Omental fat pad (tissue), 4 donors: Measurements from ENCODE around the gene IRX2. TPM values are rescaled to one million over a fixed set of nuclear protein-coding genes. Genes with fewer than 3 reads are reported as not detected.

Experiments
- ATAC-seq: fragments of 150-250 bp; one replicate; pipeline ENCODE4 v1.9.1; 2016; ENCODE audit warnings: mild to moderate bottlenecking, moderate library complexity; ENCODE audit not compliant: low FRiP score
- DNase-seq: peaks from one replicate; pipeline ENCODE4 v3.0.0-alpha.2; 2019; ENCODE audit warnings: low spot score
- CTCF ChIP-seq, 3 donors: fragments of 450-650 bp; IDR thresholded peaks; one replicate each; pipeline ENCODE4 v1.5.1; 2016 to 2017; ENCODE audit warnings: antibody characterized with exemption in 3 of 3, mild to moderate bottlenecking in 3 of 3, moderate library complexity in 2 of 3
- total RNA-seq, 4 donors: library from RNA; depleted of rRNA; stranded (reverse); fragments of >200 nt; gene quantifications; one replicate each; pipeline ENCODE4 v1.1.0, GENCODE V29; 2016

The IRX2 gene
- total RNA-seq, 4 donors from 2014 or later: 0.19 to 0.84 (median 0.63) TPM; not detected in 1

GRCh38 chr5:2740051-2740875 lies 11.2 kb downstream of the IRX2 start:
- DNase-seq (no peak), ATAC-seq (no peak)
- TF ChIP-seq CTCF (IDR thresholded peaks at IDR 0.05): no peak

GRCh38 chr5:2739360-2740050 lies 12.0 kb downstream of the IRX2 start:
- no peak for TF ChIP-seq CTCF (IDR thresholded peaks at IDR 0.05)
- no peak for DNase-seq
- no peak for ATAC-seq

- no peak for ATAC-seq
These were observed 12.6 kb downstream of the IRX2 start for GRCh38 chr5:2738700-2739359.

GRCh38 chr5:2738156-2738699 lies 13.2 kb downstream of the IRX2 start:
- TF ChIP-seq CTCF (IDR thresholded peaks at IDR 0.05): no peak
- ATAC-seq (no peak), DNase-seq (no peak)

More at GRCh38 chr5:2738700-2739359, 12.6 kb downstream of the IRX2 start:
- no peak for TF ChIP-seq CTCF (IDR thresholded peaks at IDR 0.05)
- DNase-seq: no peak

GRCh38 chr5:2737273-2738155 lies 14.0 kb downstream of the IRX2 start:
- DNase-seq: no peak
- TF ChIP-seq CTCF (IDR thresholded peaks at IDR 0.05): no peak
- ATAC-seq: no peak

- no peak for TF ChIP-seq CTCF (IDR thresholded peaks at IDR 0.05)
- DNase-seq (no peak), ATAC-seq (no peak)
These were observed 14.6 kb downstream of the IRX2 start for GRCh38 chr5:2736872-2737271.
